Type B pancreatic cell (in vitro differentiated cells): ENCODE measurements around the gene MECP2. TPM values are rescaled to one million over a fixed set of nuclear protein-coding genes. Genes with fewer than 3 reads are reported as not detected.

Experiments
- DNase-seq: peaks from one replicate; pipeline ENCODE4 v3.0.0; 2021; ENCODE audit warnings: mixed read lengths; ENCODE audit not compliant: unreplicated experiment; ENCODE audit errors: extremely low spot score
- H3K27ac Mint-ChIP-seq: 2 replicates; pipeline ENCODE4 v1.8.0; 2021; ENCODE audit warnings: mild to moderate bottlenecking, mixed read lengths
- H3K27me3 Mint-ChIP-seq: 2 replicates; pipeline ENCODE4 v1.8.0; 2021; ENCODE audit warnings: mixed read lengths
- H3K36me3 Mint-ChIP-seq: 2 replicates; pipeline ENCODE4 v1.8.0; 2021; ENCODE audit warnings: mixed read lengths
- H3K4me1 Mint-ChIP-seq: one replicate; pipeline ENCODE4 v1.8.0; 2021; ENCODE audit warnings: mixed read lengths; ENCODE audit not compliant: unreplicated experiment
- H3K4me3 Mint-ChIP-seq: 2 replicates; pipeline ENCODE4 v1.8.0; 2021; ENCODE audit warnings: mild to moderate bottlenecking, mixed read lengths
- H3K9me3 Mint-ChIP-seq: 2 replicates; pipeline ENCODE4 v1.8.0; 2021; ENCODE audit warnings: mixed read lengths
- total RNA-seq: library from RNA; stranded (reverse); gene quantifications from 2 replicates; pipeline ENCODE4 v1.2.1, GENCODE V29; 2021; ENCODE audit warnings: low replicate concordance
- TF ChIP-seq, protein P1 (sequence below): fragments of 200-600 bp; sonication (generic); conservative IDR thresholded peaks from 2 replicates; pipeline ENCODE4 v1.5.0; 2021; ENCODE audit warnings: antibody characterized with exemption, mild to moderate bottlenecking

The MECP2 gene
- total RNA-seq, 1 donor from 2014 or later, result 37.7 TPM

DNA sequence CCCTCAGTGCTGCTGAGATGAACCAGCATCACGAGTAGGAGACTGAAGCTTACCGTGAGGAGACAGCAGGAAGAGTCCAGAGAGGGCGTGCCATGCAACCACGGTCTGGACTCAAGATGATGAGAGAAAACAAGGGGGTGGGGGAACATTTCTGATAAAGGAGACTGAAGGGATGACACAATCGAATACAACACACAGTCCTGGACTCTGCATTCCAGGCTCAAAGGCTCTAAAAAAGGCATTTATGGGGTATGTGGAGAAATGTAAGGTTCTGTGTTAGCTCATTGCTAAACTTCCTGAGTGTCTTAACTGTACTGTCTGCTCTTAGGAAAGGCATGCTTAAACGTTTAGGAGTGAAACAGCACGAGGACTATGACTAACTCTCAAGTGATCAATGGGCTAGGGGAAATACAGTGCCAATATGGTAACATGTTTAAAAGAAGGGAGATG, 57.2 kb downstream of the MECP2 start:
- Mint-ChIP-seq H3K36me3 (no peaks in the 10 kb centered on the region), H3K4me1 (peaks cover 7% of the 10 kb centered on the region), H3K27ac (no peak overlapping the region), H3K27me3 (no peaks in the 10 kb centered on the region), H3K4me3 (no peak overlapping the region), H3K9me3 (no peaks in the 10 kb centered on the region)
- no peak for DNase-seq
- TF ChIP-seq, protein P1, sequence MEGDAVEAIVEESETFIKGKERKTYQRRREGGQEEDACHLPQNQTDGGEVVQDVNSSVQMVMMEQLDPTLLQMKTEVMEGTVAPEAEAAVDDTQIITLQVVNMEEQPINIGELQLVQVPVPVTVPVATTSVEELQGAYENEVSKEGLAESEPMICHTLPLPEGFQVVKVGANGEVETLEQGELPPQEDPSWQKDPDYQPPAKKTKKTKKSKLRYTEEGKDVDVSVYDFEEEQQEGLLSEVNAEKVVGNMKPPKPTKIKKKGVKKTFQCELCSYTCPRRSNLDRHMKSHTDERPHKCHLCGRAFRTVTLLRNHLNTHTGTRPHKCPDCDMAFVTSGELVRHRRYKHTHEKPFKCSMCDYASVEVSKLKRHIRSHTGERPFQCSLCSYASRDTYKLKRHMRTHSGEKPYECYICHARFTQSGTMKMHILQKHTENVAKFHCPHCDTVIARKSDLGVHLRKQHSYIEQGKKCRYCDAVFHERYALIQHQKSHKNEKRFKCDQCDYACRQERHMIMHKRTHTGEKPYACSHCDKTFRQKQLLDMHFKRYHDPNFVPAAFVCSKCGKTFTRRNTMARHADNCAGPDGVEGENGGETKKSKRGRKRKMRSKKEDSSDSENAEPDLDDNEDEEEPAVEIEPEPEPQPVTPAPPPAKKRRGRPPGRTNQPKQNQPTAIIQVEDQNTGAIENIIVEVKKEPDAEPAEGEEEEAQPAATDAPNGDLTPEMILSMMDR, result no peak

DNA sequence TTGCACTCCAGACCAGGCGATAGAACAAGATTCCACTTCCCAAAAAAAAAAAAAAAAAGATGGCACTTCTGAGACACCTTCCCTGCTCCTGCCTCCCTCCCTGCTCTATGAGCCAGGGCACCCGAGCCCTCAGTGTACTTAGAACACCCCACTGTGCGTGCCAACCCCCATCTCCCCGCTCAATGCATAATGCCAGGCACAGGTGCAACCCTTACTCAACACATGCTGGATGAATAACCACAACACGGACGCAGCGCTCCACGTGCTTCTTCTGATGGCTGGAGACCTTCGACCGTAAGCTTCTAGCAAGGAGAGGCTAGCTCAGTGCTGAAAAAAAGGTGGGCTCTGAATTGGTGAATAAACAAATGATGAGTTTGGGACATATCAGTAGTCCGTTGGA, 57.9 kb downstream of the MECP2 start:
- H3K27ac Mint-ChIP-seq, result no peak overlapping the region
- H3K4me1 Mint-ChIP-seq, result peaks cover 7% of the 10 kb centered on the region
- no peaks in the 10 kb centered on the region for H3K27me3 Mint-ChIP-seq
- H3K9me3 Mint-ChIP-seq, result no peaks in the 10 kb centered on the region
- peaks cover 4% of the 10 kb centered on the region for H3K36me3 Mint-ChIP-seq
- no peak overlapping the region for H3K4me3 Mint-ChIP-seq
- DNase-seq, result no peak
- TF ChIP-seq, protein P1, result no peak

DNA sequence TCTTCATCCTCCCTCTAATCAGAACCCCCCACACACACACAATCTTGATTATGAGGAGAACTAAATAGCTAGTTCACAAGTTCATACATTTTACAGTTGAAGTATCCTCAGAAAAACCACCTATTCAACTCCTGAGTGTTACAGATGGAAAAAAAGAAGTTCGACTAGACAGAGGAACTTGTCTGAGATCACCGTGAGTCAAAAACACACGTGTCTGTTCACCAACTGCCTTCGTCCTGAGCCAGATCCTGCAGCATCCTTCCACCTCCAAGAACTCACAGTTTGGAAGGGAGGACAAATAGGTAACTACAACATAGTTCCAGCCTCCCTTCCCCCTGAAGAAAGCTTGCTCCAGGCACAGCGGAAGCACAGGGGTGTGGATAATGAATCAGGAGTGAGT, 58.9 kb downstream of the MECP2 start:
- Mint-ChIP-seq H3K4me3 (no peak overlapping the region), H3K36me3 (peaks cover 4% of the 10 kb centered on the region), H3K27me3 (no peaks in the 10 kb centered on the region), H3K4me1 (peaks cover 7% of the 10 kb centered on the region), H3K27ac (no peak overlapping the region), H3K9me3 (no peaks in the 10 kb centered on the region)
- DNase-seq, result no peak
- TF ChIP-seq, protein P1, result no peak

DNA sequence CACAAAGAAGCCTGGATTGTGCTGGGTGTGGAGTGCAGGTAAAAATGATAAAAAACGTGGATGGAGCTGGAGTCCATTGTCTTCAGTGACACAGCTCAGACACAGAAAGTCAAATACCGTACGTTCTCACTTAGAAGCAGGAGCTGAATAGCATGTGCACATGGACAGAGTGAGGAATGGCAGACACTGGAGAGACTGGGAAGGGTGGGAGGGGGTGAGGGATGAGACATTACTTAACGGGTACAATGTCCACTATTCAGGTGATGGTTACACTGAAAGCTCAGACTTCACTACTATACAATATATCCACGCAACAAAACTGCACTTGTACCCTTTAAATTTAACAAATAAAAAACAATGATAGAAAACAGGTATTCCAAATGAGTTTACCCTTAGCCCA, 59.8 kb downstream of the MECP2 start:
- no peak overlapping the region for H3K27ac Mint-ChIP-seq
- H3K4me3 Mint-ChIP-seq, result no peak overlapping the region
- no peaks in the 10 kb centered on the region for H3K27me3 Mint-ChIP-seq
- H3K9me3 Mint-ChIP-seq, result no peaks in the 10 kb centered on the region
- peaks cover 4% of the 10 kb centered on the region for H3K36me3 Mint-ChIP-seq
- TF ChIP-seq, protein P1, result no peak
- no peak for DNase-seq
- H3K4me1 Mint-ChIP-seq, result peaks cover 4% of the 10 kb centered on the region

DNA sequence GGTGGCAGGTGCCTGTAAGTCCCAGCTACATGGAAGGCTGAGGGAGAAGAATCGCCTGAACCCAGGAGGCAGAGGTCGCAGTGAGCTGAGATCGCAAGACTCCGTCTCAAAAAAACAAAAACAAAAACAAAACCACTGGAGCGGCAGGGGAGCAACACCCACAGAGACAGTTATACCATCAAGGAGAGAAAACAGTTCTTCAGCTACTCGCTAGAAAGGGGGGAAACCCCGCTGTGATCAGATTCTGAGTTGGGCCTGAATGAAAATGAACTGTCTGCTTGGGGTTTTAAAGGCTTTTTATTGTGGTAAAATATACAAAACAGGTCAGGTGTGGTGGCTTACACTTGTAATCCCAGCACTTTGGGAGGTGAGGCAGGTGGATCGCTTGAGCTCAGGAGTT, 61.0 kb downstream of the MECP2 start:
- TF ChIP-seq, protein P1, result no peak
- no peak for DNase-seq
- Mint-ChIP-seq H3K36me3 (peaks cover 4% of the 10 kb centered on the region), H3K4me3 (no peak overlapping the region), H3K4me1 (peaks cover 4% of the 10 kb centered on the region), H3K27me3 (no peaks in the 10 kb centered on the region), H3K27ac (no peak overlapping the region), H3K9me3 (no peaks in the 10 kb centered on the region)

DNA sequence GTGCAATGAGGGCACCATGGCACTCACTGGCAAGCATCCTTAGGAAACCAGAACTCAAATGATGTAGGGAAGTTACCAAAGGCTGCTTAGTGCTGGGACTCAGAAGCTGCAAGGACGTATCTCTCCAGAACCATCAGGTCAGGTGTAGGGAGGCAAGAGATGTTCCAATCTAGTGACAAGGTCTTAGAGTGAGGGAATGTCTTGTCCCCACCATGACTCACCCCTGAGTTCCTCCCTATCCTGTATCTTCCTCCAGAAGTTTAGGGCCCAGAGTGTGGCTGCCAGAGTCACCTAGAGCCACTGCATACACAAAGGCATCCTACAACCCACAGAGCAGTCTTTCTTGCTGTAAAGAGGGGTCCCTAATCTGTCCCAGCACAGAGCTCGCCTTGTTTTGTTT, 63.7 kb downstream of the MECP2 start:
- H3K36me3 Mint-ChIP-seq, result peaks cover 4% of the 10 kb centered on the region
- no peaks in the 10 kb centered on the region for H3K9me3 Mint-ChIP-seq
- H3K27ac Mint-ChIP-seq, result no peak overlapping the region
- DNase-seq, result no peak
- H3K4me3 Mint-ChIP-seq, result no peak overlapping the region
- H3K27me3 Mint-ChIP-seq, result no peaks in the 10 kb centered on the region
- TF ChIP-seq, protein P1, result no peak
- H3K4me1 Mint-ChIP-seq, result no peaks in the 10 kb centered on the region
